OCI-LY7 (cell line): ENCODE results near the gene ZNF354B. TPM values are rescaled to one million over a fixed set of nuclear protein-coding genes. Genes with fewer than 3 reads are reported as not detected.

Experiments
- BruUV-seq: library from RNA; stranded (reverse); fragments of 400-500 nt; replicated peaks from 2 replicates; lab custom pipeline; 2021; lab: Mats Ljungman, UMichigan
- CTCF ChIA-PET: fragments of 300-600 bp; sonication (Branson Sonifier 250); formaldehyde crosslinking; loops from one replicate; lab custom pipeline; 2022; ENCODE audit warnings: antibody characterized with exemption; ENCODE audit not compliant: unreplicated experiment; lab: Charles Lee
- POLR2A ChIA-PET: fragments of 300-600 bp; sonication (Branson Sonifier 250); formaldehyde crosslinking; loops from one replicate; lab custom pipeline; 2022; ENCODE audit warnings: antibody characterized with exemption; lab: Charles Lee
- DNase-seq: peaks from one replicate; pipeline ENCODE4 v3.0.0-alpha.2; 2015; ENCODE audit warnings: low spot score
- H2AFZ ChIP-seq: fragments of 200-600 bp; sonication (generic), shearing (Covaris generic); 2 replicates; pipeline ENCODE4 v1.6.1; 2014; ENCODE audit warnings: mild to moderate bottlenecking, antibody characterized with exemption, low read length, moderate library complexity
- H3K27ac ChIP-seq: fragments of 200-600 bp; sonication (generic); 2 replicates; pipeline ENCODE4 v1.5.1; 2014; ENCODE audit warnings: mixed run types, low read depth, mild to moderate bottlenecking, moderate library complexity, low read length, inconsistent platforms; ENCODE audit not compliant: poor library complexity, severe bottlenecking
- H3K36me3 ChIP-seq: fragments of 200-600 bp; sonication (generic); 2 replicates; pipeline ENCODE4 v1.6.1; 2014; ENCODE audit warnings: mild to moderate bottlenecking, antibody characterized with exemption, low read length, moderate library complexity, mixed read lengths; ENCODE audit not compliant: insufficient read depth
- H3K4me1 ChIP-seq: fragments of 200-600 bp; sonication (generic); 2 replicates; pipeline ENCODE4 v1.5.1; 2014; ENCODE audit warnings: mild to moderate bottlenecking, low read length; ENCODE audit not compliant: insufficient read depth, poor library complexity, severe bottlenecking
- H3K4me2 ChIP-seq: fragments of 200-600 bp; sonication (generic); 2 replicates; pipeline ENCODE4 v1.6.1; 2014; ENCODE audit warnings: mild to moderate bottlenecking, low read length
- H3K4me3 ChIP-seq: fragments of 200-600 bp; sonication (generic); 2 replicates; pipeline ENCODE4 v1.5.1; 2014; ENCODE audit warnings: mild to moderate bottlenecking, low read depth, low read length; ENCODE audit not compliant: poor library complexity, severe bottlenecking
- H3K79me2 ChIP-seq: fragments of 200-600 bp; sonication (generic); 2 replicates; pipeline ENCODE4 v1.6.1; 2016; ENCODE audit warnings: low read depth, mild to moderate bottlenecking, low read length, moderate library complexity, mixed read lengths; ENCODE audit not compliant: insufficient read depth
- H3K9me2 ChIP-seq: fragments of 200-600 bp; sonication (generic); 2 replicates; pipeline ENCODE4 v1.6.1; 2016; ENCODE audit warnings: mild to moderate bottlenecking, low read length, mixed read lengths; ENCODE audit not compliant: insufficient read depth
- H3K9me3 ChIP-seq: fragments of 200-600 bp; sonication (generic); 2 replicates; pipeline ENCODE4 v1.6.1; 2014; ENCODE audit warnings: mild to moderate bottlenecking, mixed run types, low read length, mixed read lengths
- H4K20me1 ChIP-seq: fragments of 200-600 bp; sonication (generic); 2 replicates; pipeline ENCODE4 v1.6.1; 2014; ENCODE audit warnings: mild to moderate bottlenecking, antibody characterized with exemption, low read length, moderate library complexity, mixed read lengths; ENCODE audit not compliant: insufficient read depth
- EZH2phosphoT487 ChIP-seq: fragments of 200-600 bp; sonication (generic); IDR thresholded peaks from 2 replicates; pipeline ENCODE4 v1.6.1; 2018; ENCODE audit warnings: low read depth, borderline replicate concordance, mild to moderate bottlenecking, mixed run types, antibody characterized with exemption, low read length, moderate library complexity, mixed read lengths
- intact Hi-C: fragments of 100-400 bp; cut with micrococcal nuclease; formaldehyde crosslinking; loops from one replicate; pipeline ENCODE4 v1.10.0; 2022; ENCODE audit not compliant: unreplicated experiment
- total RNA-seq, 2 experiments: library from RNA; depleted of rRNA in 1 of 2; stranded (reverse); fragments of >200 nt in 1 of 2; shearing (Covaris generic) in 1 of 2; gene quantifications; 2 replicates each; pipeline ENCODE4 v1.2.3, GENCODE V29; 2014 to 2022
- TF ChIP-seq, protein P1 (sequence below): fragments of 200-600 bp; sonication (generic); conservative IDR thresholded peaks from 2 replicates; pipeline ENCODE4 v1.5.1; 2014; ENCODE audit warnings: mild to moderate bottlenecking, antibody characterized with exemption, low read length, moderate library complexity, mixed read lengths

Gene ZNF354B
- total RNA-seq, 2 experiments from 2014 or later = 11.7 to 15.2 TPM

DNA sequence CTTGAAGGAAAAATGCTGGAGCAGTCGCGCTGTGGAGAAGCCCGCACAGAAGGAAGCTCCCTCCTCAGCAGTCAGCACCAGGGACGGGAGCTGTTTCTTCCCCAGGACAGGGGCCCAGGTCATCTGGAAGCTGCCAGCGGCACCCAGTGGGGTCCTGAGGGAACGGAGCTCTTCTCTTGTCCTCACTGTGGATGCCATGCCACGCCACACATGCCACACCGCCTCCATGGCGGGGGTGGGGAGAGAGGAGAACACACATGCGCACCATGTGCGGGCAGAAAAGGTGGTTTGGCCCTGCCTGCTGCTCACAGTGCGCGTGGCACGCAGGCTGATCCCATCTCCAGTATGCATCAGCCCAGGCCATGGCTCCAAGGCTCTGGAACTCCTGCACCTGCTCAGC lies 41.7 kb upstream of the ZNF354B start:
- no peak for DNase-seq
- no peak overlapping the region for H3K27ac ChIP-seq
- TF ChIP-seq, protein P1, sequence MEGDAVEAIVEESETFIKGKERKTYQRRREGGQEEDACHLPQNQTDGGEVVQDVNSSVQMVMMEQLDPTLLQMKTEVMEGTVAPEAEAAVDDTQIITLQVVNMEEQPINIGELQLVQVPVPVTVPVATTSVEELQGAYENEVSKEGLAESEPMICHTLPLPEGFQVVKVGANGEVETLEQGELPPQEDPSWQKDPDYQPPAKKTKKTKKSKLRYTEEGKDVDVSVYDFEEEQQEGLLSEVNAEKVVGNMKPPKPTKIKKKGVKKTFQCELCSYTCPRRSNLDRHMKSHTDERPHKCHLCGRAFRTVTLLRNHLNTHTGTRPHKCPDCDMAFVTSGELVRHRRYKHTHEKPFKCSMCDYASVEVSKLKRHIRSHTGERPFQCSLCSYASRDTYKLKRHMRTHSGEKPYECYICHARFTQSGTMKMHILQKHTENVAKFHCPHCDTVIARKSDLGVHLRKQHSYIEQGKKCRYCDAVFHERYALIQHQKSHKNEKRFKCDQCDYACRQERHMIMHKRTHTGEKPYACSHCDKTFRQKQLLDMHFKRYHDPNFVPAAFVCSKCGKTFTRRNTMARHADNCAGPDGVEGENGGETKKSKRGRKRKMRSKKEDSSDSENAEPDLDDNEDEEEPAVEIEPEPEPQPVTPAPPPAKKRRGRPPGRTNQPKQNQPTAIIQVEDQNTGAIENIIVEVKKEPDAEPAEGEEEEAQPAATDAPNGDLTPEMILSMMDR = no peak
- no peak for TF ChIP-seq EZH2phosphoT487
- no peak overlapping the region for H3K4me3 ChIP-seq
- H4K20me1 ChIP-seq = no peaks in the 10 kb centered on the region
- H3K4me2 ChIP-seq = no peak overlapping the region
- no peaks in the 10 kb centered on the region for H3K36me3 ChIP-seq
- H3K9me3 ChIP-seq = no peaks in the 10 kb centered on the region
- ChIA-PET CTCF (no interaction called here), POLR2A (no interaction called here)
- no TSS peak for BruUV-seq
- H3K4me1 ChIP-seq = no peaks in the 10 kb centered on the region
- H3K9me2 ChIP-seq = no peaks in the 10 kb centered on the region
- no peaks in the 10 kb centered on the region for H3K79me2 ChIP-seq
- intact Hi-C loops = no loop called here
- no peak overlapping the region for H2AFZ ChIP-seq

DNA sequence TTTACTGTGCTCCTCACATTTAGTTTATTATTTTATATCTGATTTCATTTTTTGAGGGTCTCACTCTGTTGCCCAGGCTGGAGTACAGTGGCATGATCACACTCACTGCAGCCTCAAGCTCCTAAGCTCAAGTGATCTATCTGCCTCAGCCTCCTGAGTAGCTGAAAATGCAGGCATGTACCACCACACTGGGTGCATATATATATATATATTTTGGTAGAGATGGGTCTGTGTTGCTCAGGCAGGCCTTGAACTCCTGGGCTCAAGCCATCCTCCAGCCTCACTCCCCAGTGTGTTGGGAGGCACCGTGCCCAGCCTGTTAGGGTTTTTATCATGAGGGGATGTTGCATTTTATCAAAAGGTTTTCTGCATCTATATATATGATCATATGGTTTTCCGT lies 39.8 kb upstream of the ZNF354B start:
- H3K4me1 ChIP-seq = no peaks in the 10 kb centered on the region
- CTCF ChIA-PET = no interaction called here
- H3K9me3 ChIP-seq = no peaks in the 10 kb centered on the region
- no peaks in the 10 kb centered on the region for H3K36me3 ChIP-seq
- H2AFZ ChIP-seq = no peak overlapping the region
- no peak overlapping the region for H3K4me2 ChIP-seq
- BruUV-seq = no TSS peak
- H3K4me3 ChIP-seq = no peak overlapping the region
- H4K20me1 ChIP-seq = no peaks in the 10 kb centered on the region
- TF ChIP-seq, protein P1 = no peak
- TF ChIP-seq EZH2phosphoT487 = no peak
- no peaks in the 10 kb centered on the region for H3K79me2 ChIP-seq
- intact Hi-C loops = no loop called here
- H3K27ac ChIP-seq = no peak overlapping the region
- POLR2A ChIA-PET = no interaction called here
- no peak for DNase-seq
- no peaks in the 10 kb centered on the region for H3K9me2 ChIP-seq

DNA sequence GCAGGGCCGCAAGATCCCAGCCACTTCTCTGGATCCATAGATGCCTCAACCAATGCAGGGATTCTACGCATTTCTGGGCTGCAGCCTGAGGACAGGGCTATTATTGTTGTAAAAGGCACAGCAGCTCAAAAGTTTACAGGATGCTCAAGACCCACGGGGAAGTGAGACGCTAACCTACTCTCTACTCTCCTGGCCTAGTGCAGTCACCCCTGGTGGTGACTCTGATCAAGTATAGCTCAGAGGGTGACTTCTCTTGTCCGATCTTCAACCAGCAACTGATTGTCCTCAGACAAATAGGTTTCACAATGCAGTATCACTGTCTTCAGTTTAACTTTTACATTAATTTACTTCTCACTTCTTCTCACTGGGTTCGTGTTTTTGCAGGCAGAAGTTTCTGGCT lies 34.3 kb upstream of the ZNF354B start:
- DNase-seq = no peak
- no peak overlapping the region for H3K4me2 ChIP-seq
- intact Hi-C loops = no loop called here
- BruUV-seq = no TSS peak
- H3K27ac ChIP-seq = no peak overlapping the region
- H3K4me1 ChIP-seq = no peaks in the 10 kb centered on the region
- no peak for TF ChIP-seq EZH2phosphoT487
- TF ChIP-seq, protein P1 = no peak
- H3K36me3 ChIP-seq = no peaks in the 10 kb centered on the region
- ChIA-PET POLR2A (no interaction called here), CTCF (no interaction called here)
- H4K20me1 ChIP-seq = no peaks in the 10 kb centered on the region
- no peaks in the 10 kb centered on the region for H3K9me2 ChIP-seq
- H3K4me3 ChIP-seq = no peak overlapping the region
- no peak overlapping the region for H2AFZ ChIP-seq
- H3K9me3 ChIP-seq = no peaks in the 10 kb centered on the region
- H3K79me2 ChIP-seq = no peaks in the 10 kb centered on the region
